Fibroblast of lung (primary cell): ENCODE data around the gene ACTL6B. TPM values are rescaled to one million over a fixed set of nuclear protein-coding genes. Genes with fewer than 3 reads are reported as not detected.

ENCODE experiments used
- DNase-seq, 2 donors: peaks; one replicate each; pipeline versions ENCODE4 v3.0.0 to v3.0.0-alpha.2; 2010; ENCODE audit warnings: low read depth in 2 of 2
- H2AFZ ChIP-seq: 2 replicates; pipeline ENCODE4 v1.5.1; 2012; ENCODE audit warnings: low read length, control low read depth, inconsistent platforms
- H3K27ac ChIP-seq: 2 replicates; pipeline ENCODE4 v1.5.1; 2011; ENCODE audit warnings: low read length, control low read depth; ENCODE audit not compliant: insufficient read depth
- H3K27me3 ChIP-seq: 2 replicates; pipeline ENCODE4 v1.5.1; 2011; ENCODE audit warnings: mild to moderate bottlenecking, low read length; ENCODE audit not compliant: control insufficient read depth, insufficient read depth
- H3K36me3 ChIP-seq: 2 replicates; pipeline ENCODE4 v1.5.1; 2011; ENCODE audit warnings: low read length; ENCODE audit not compliant: control insufficient read depth, insufficient read depth
- H3K4me1 ChIP-seq: 2 replicates; pipeline ENCODE4 v1.5.1; 2011; ENCODE audit warnings: low read length; ENCODE audit not compliant: control insufficient read depth, insufficient read depth; ENCODE audit errors: extremely low read depth
- H3K4me2 ChIP-seq: 2 replicates; pipeline ENCODE4 v1.5.1; 2011; ENCODE audit warnings: low read length, control low read depth; ENCODE audit not compliant: insufficient read depth; ENCODE audit errors: extremely low read depth
- H3K4me3 ChIP-seq, 4 experiments: fragments of 200-600 bp in 1 of 4; sonication (generic) in 1 of 4; replicated peaks in 1 of 4; 2 replicates each; pipeline ENCODE4 v1.5.1; 2011 to 2016; ENCODE audit warnings: low read length in 4 of 4, low read depth in 3 of 4, mild to moderate bottlenecking in 3 of 4, control low read depth in 2 of 4, inconsistent platforms in 1 of 4, mixed read lengths in 1 of 4; ENCODE audit not compliant: insufficient read depth in 1 of 4; ENCODE audit errors: control extremely low read depth in 1 of 4
- H3K79me2 ChIP-seq: 2 replicates; pipeline ENCODE4 v1.5.1; 2012; ENCODE audit warnings: mild to moderate bottlenecking, low read length, inconsistent platforms; ENCODE audit not compliant: control insufficient read depth, insufficient read depth
- H3K9ac ChIP-seq: 2 replicates; pipeline ENCODE4 v1.5.1; 2011; ENCODE audit warnings: mild to moderate bottlenecking, low read length, control low read depth; ENCODE audit not compliant: insufficient read depth
- H3K9me3 ChIP-seq: 2 replicates; pipeline ENCODE4 v1.5.1; 2012; ENCODE audit warnings: low read depth, low read length; ENCODE audit not compliant: control insufficient read depth, insufficient read depth
- H4K20me1 ChIP-seq: 2 replicates; pipeline ENCODE4 v1.5.1; 2011; ENCODE audit warnings: low read length; ENCODE audit not compliant: control insufficient read depth, insufficient read depth; ENCODE audit errors: extremely low read depth
- EZH2 ChIP-seq: IDR thresholded peaks from 2 replicates; pipeline ENCODE4 v1.5.1; 2012; ENCODE audit warnings: low read length, control low read depth, mild to moderate bottlenecking; ENCODE audit errors: missing control alignments
- polyA plus RNA-seq, 2 donors: library from polyadenylated mRNA; depleted of rRNA in 1 of 2; stranded (reverse) in 1 of 2; unstranded in 1 of 2; fragments of >200 nt; gene quantifications; 2 replicates each; pipeline ENCODE4 v1.2.1, GENCODE V29; 2011 to 2012; ENCODE audit warnings: missing spikeins in 1 of 2
- total RNA-seq: library from RNA; depleted of rRNA; stranded (reverse); fragments of >200 nt; gene quantifications from 2 replicates; pipeline ENCODE4 v1.2.1, GENCODE V29; 2014
- TF ChIP-seq, protein P1 (sequence below), 2 donors: IDR thresholded peaks in 1 of 2; conservative IDR thresholded peaks in 1 of 2; 1 replicate in 1 of 2; 2 replicates in 1 of 2; pipeline ENCODE4 v1.5.1; 2011 to 2012; ENCODE audit warnings: low read length in 2 of 2, control low read depth in 1 of 2, inconsistent platforms in 1 of 2, low read depth in 1 of 2, mild to moderate bottlenecking in 1 of 2

Gene ACTL6B
- total and polyA plus RNA-seq, 2 donors (not counting 1 experiment from before 2014, with no cell fraction given): not detected

DNA sequence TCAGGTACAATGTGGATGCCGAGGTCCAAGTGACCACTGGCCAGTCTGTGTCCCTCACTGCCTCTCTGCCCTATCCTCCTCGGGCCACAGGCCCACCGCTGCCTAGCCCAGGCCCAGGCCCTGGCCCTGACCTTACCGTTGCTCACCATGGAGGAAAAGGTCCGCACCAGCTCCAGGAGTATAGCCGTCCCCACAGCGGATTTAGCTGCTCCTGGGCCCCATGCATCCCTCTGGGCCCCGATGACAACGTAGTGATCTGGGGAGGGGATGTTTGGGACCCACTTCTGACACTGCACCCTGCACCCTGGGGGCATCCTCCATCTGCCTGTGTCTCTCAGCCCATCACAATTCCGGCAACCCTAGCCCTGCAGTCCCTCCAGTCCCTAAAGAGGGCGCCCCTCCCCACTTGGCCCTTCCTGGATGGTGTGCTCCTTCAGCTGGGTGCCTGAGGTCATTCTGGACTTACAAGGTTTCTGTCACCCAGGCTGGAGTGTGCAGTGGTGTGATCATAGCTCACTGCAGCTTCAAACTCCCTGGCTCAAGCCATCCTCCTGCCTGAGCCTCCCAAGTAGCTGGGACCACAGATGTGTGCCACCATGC lies 27.0 kb downstream of the ACTL6B start:
- H3K36me3 ChIP-seq: no peaks in the 10 kb centered on the region
- no peak for DNase-seq
- H2AFZ ChIP-seq: no peak overlapping the region
- no peaks in the 10 kb centered on the region for H4K20me1 ChIP-seq
- H3K79me2 ChIP-seq: no peaks in the 10 kb centered on the region
- H3K9ac ChIP-seq: no peak overlapping the region
- no peak overlapping the region for H3K4me3 ChIP-seq
- H3K27ac ChIP-seq: no peak overlapping the region
- H3K9me3 ChIP-seq: no peaks in the 10 kb centered on the region
- TF ChIP-seq, protein P1, sequence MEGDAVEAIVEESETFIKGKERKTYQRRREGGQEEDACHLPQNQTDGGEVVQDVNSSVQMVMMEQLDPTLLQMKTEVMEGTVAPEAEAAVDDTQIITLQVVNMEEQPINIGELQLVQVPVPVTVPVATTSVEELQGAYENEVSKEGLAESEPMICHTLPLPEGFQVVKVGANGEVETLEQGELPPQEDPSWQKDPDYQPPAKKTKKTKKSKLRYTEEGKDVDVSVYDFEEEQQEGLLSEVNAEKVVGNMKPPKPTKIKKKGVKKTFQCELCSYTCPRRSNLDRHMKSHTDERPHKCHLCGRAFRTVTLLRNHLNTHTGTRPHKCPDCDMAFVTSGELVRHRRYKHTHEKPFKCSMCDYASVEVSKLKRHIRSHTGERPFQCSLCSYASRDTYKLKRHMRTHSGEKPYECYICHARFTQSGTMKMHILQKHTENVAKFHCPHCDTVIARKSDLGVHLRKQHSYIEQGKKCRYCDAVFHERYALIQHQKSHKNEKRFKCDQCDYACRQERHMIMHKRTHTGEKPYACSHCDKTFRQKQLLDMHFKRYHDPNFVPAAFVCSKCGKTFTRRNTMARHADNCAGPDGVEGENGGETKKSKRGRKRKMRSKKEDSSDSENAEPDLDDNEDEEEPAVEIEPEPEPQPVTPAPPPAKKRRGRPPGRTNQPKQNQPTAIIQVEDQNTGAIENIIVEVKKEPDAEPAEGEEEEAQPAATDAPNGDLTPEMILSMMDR (conservative IDR thresholded peaks at IDR 0.05 in 1 of 2, IDR thresholded peaks at IDR 0.05 in 1 of 2; ENCODE audit: low read depth in 1 of 2, low read length in 2 of 2): peak in 1 of 2 donors; percentile 46
- TF ChIP-seq EZH2: no peak
- no peaks in the 10 kb centered on the region for H3K4me1 ChIP-seq
- no peak overlapping the region for H3K4me2 ChIP-seq
- peaks cover 12% of the 10 kb centered on the region for H3K27me3 ChIP-seq

DNA sequence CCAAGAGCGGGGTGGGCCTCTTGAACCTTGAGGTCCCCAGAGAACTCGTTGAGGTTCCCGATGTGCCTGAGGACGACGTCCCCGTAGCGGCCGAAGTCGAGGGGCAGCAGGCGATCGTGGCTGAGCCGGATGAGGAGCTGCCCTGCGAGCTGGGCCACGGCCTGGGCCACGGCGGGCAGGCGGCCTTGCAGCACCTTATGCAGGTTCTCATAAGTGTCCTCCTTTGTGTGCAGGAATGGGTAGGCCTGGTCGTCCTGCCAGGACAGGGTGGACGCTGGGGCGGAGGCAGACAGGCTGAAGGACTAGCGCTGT lies 29.1 kb downstream of the ACTL6B start:
- Histone ChIP-seq H3K4me1 (no peaks in the 10 kb centered on the region), H3K36me3 (no peaks in the 10 kb centered on the region), H3K4me2 (no peak overlapping the region), H4K20me1 (no peaks in the 10 kb centered on the region), H3K4me3 (no peak overlapping the region), H3K27me3 (no peaks in the 10 kb centered on the region), H3K9ac (no peak overlapping the region), H2AFZ (no peak overlapping the region), H3K27ac (no peak overlapping the region), H3K79me2 (no peaks in the 10 kb centered on the region), H3K9me3 (no peaks in the 10 kb centered on the region)
- TF ChIP-seq EZH2: no peak
- TF ChIP-seq, protein P1 (conservative IDR thresholded peaks at IDR 0.05 in 1 of 2, IDR thresholded peaks at IDR 0.05 in 1 of 2; ENCODE audit: low read depth in 1 of 2, low read length in 2 of 2): no peak
- no peak for DNase-seq

DNA sequence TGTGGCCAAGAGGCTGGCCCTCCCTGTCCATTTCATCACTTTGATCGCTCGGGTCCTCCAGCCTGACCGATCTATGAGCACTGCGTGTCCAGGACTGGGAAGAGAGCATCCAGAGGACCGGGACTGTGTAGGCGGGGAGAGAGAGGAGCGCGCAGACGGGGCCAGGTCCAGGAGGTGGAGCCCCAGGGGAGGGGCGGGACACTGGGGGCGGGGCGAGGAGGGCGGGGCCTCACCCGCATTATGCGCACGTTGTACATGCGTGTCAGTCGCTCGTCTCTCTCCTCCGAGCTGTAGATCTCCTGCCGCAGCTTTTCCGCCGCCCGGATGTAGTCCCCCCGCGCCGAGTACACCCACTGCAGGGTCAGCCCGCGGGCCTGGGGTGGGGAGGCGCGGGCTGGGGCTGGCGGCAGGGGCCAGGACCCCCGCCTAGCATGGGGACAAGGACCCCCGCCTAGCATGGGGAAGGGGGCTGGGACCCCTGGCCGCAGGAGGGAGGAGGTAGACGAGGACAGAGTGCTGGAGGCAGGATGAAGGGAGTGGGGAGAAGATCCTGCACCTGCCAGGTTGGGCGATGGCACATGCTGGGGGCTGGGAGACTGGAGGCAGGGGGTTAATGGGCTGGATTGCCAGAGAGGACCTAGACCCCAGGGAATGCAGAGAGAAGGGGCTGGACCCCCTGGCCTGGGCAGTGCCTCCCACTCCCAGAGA lies 29.6 kb downstream of the ACTL6B start:
- Histone ChIP-seq H3K9ac (peak overlapping the region; percentile 30), H3K36me3 (no peaks in the 10 kb centered on the region), H3K4me2 (peak overlapping the region; percentile 78), H3K4me3 (peak overlapping the region in 3 of 4 experiments; percentile 23 to 44 (median 29)), H3K27ac (no peak overlapping the region), H3K9me3 (no peaks in the 10 kb centered on the region), H4K20me1 (no peaks in the 10 kb centered on the region), H3K27me3 (no peaks in the 10 kb centered on the region), H3K79me2 (no peaks in the 10 kb centered on the region), H2AFZ (peak overlapping the region; percentile 76), H3K4me1 (no peaks in the 10 kb centered on the region)
- DNase-seq: peak; percentile 74 to 79
- TF ChIP-seq, protein P1 (conservative IDR thresholded peaks at IDR 0.05 in 1 of 2, IDR thresholded peaks at IDR 0.05 in 1 of 2; ENCODE audit: low read depth in 1 of 2, low read length in 2 of 2): no peak
- TF ChIP-seq EZH2: no peak
